Peyer's patch (tissue), 4 donors: Measurements from ENCODE around the gene GSTCD.

Experiments used
- POLR2A ChIP-seq, 2 donors: fragments of 450-650 bp; IDR thresholded peaks; one replicate each; pipeline ENCODE4 v1.5.1; 2017; ENCODE audit warnings: antibody characterized with exemption in 2 of 2, mild to moderate bottlenecking in 2 of 2, moderate library complexity in 2 of 2
- TF ChIP-seq, protein P1 (sequence below), 6 experiments: fragments of 450-650 bp in 4 of 6; fragments of 200-600 bp in 2 of 6; sonication (generic) in 1 of 6; IDR thresholded peaks; one replicate each; pipeline ENCODE4 v1.5.1; 2017 to 2019; ENCODE audit warnings: antibody characterized with exemption in 6 of 6, mild to moderate bottlenecking in 3 of 6, moderate library complexity in 1 of 6

DNA sequence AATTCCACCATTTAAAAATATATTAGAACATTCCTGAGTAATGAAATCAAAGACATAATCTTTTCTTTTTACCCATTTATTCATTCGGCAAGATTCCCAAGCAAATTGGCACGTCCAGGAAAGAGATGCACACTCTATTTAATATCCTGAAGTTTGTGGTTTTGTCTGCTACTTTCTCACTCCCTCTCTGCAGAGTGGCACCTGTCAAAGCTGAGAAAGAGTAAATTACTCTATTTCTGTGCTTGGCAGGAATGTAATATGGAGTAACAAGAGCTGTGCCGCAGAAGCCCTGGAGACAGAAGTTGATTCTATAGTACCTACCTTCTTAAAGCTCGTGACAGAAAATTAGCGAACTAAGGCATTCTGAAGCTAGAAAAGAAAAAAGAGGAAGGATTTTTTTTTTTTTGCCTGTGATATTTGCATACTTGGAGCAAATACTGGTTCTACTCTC, 5.5 kb downstream of the GSTCD start:
- TF ChIP-seq, protein P1, sequence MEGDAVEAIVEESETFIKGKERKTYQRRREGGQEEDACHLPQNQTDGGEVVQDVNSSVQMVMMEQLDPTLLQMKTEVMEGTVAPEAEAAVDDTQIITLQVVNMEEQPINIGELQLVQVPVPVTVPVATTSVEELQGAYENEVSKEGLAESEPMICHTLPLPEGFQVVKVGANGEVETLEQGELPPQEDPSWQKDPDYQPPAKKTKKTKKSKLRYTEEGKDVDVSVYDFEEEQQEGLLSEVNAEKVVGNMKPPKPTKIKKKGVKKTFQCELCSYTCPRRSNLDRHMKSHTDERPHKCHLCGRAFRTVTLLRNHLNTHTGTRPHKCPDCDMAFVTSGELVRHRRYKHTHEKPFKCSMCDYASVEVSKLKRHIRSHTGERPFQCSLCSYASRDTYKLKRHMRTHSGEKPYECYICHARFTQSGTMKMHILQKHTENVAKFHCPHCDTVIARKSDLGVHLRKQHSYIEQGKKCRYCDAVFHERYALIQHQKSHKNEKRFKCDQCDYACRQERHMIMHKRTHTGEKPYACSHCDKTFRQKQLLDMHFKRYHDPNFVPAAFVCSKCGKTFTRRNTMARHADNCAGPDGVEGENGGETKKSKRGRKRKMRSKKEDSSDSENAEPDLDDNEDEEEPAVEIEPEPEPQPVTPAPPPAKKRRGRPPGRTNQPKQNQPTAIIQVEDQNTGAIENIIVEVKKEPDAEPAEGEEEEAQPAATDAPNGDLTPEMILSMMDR (IDR thresholded peaks at IDR 0.05) = no peak
- no peak for TF ChIP-seq POLR2A (IDR thresholded peaks at IDR 0.05)
